GDM1 (cell line): ENCODE results near the gene PHKA2.

Experiments used
- DNase-seq: peaks from one replicate; lab custom pipeline; 2025; lab: John Stamatoyannopoulos, UW

The PHKA2 gene

GRCh38 chrX:18927558-18927957, 56.4 kb downstream of the PHKA2 start:
- DNase-seq: no peak

DNA sequence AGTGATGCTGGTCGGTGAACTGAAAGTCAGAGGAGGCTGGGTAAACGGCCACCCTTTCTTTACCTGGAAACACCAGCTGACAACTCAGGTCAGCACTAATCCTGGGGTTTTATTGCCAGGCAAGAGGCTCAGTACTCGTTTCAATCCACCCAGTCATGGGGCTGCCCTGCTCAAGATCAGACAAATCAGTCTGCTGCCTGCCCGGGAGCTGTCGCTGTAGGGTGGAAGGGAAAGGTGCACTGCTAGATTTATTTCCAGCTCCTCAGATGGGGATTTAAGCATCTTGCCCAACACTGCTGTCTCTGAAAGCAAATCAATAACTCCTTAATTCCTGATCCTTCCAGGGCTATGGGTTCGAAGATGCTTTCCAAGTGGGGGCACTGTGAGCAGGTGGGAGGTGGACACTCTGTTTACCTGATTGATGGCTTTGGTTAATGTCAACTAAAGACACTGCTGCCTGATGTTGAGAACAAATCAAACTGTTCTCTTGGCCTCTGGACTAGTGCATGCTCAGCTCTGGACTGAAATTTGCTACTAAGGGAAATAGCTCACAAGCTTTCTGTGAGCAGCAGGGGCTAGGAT, 59.3 kb downstream of the PHKA2 start:
- no peak for DNase-seq

- no peak for DNase-seq
These were observed 63.3 kb downstream of the PHKA2 start for GRCh38 chrX:18920566-18920965.

- no peak for DNase-seq
These were observed 63.8 kb downstream of the PHKA2 start for GRCh38 chrX:18920079-18920478.

GRCh38 chrX:18917831-18918230, 66.1 kb downstream of the PHKA2 start:
- DNase-seq: no peak

- no peak for DNase-seq
These were observed 77.6 kb downstream of the PHKA2 start for GRCh38 chrX:18906286-18906685.

- no peak for DNase-seq
These were observed 83.4 kb downstream of the PHKA2 start for GRCh38 chrX:18900401-18900976.

- no peak for DNase-seq
These were observed 84.0 kb downstream of the PHKA2 start for GRCh38 chrX:18899796-18900380.

GRCh38 chrX:18898492-18898891, 85.4 kb downstream of the PHKA2 start:
- DNase-seq: no peak

GRCh38 chrX:18898091-18898490, 85.8 kb downstream of the PHKA2 start:
- DNase-seq: no peak

- no peak for DNase-seq
These were observed 86.3 kb downstream of the PHKA2 start for GRCh38 chrX:18897611-18898010.

GRCh38 chrX:18896680-18897544, 87.0 kb downstream of the PHKA2 start:
- no peak for DNase-seq

GRCh38 chrX:18895189-18895951, 88.5 kb downstream of the PHKA2 start:
- DNase-seq: no peak

GRCh38 chrX:18894156-18894555, 89.8 kb downstream of the PHKA2 start:
- no peak for DNase-seq

DNA sequence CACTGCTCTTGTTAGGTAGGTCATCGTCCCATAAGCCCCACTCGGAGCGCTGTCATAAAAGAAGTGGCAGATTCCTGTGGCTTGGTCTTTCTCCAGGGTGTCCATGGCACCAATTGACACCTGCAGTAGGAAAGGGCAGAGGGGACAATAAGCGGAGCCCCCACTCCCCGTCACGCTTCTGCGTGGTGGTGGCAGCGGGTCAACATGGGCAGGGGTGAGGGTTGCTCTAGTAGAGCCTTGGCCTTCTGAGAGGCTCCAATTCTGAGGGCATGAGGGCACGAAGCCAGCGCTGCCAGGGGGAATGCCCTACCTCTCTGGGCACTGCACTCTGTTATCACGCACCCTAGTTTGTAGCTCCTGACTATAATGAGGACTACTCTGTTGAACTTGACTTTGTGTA, 90.4 kb downstream of the PHKA2 start:
- DNase-seq: no peak

GRCh38 chrX:18892899-18893298, 91.0 kb downstream of the PHKA2 start:
- DNase-seq: no peak

DNA sequence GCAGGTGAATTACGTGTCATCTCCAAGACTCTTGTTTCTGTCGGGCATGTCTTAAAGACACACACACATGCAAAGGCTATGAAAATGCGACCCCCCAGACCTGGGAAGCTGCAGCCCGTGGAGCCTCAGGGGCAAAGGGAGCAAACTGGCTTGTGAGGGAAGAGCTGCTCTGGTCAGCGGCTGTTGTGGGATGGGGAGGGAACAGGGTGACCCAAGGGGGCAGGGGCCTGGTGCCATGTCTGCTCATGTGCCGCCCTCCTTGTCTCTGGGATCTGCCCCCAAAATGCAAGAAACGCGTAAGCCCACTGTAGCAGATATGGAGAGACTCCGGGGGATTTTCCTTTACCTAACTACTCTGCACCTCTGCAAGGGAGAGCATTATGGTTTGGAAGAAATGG, 92.4 kb downstream of the PHKA2 start:
- no peak for DNase-seq

GRCh38 chrX:18890724-18891547, 93.0 kb downstream of the PHKA2 start:
- DNase-seq: no peak

DNA sequence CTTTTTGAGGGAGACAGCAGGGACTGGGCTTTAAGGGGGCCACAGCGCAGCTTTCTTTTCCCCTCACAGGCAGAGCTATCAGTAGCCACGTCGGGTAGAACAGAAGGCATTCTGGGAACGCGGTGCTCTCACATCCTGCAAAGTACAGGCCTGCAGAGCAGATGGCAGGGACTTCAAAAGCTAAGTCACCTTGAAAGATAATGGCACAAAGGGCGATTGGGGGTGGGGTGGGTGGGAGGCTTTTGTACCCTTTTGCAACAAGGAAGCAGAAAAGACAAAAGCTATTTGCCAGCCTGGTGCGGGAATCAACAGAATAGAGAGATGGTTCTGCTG, 93.9 kb downstream of the PHKA2 start:
- no peak for DNase-seq

DNA sequence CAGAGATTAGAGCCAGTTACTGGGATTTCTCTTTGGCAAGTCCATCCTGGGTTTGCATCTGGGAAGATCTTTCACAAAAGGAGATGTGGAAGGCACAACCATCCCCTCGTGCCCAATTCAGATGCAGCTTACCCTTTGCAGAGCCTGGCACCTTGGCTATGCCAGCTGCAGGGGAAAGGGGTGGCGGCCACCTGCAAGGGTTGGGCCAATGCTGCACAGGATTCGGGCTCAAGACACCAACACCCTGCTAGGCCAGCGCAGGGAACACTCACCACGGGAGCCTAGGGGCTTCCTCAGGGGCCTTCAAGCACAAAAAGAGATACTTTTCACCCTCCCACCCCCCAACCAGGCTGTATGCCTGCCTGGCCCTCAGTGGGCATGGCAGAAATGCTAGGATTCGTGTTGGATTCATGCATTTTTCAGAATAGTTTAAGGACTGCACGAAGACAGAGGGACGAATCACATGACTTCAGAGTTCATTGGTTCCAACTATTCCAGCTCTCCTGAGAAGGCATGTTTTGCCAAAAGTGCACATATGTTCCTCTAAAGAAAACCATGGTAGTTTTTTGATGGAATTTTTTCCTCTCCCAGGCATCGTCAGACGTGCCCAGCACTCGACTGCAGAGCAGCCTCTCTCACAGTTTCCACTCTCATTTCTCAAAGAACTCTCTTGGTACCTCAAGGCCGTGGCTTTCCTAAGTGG, 94.4 kb downstream of the PHKA2 start:
- DNase-seq: no peak

DNA sequence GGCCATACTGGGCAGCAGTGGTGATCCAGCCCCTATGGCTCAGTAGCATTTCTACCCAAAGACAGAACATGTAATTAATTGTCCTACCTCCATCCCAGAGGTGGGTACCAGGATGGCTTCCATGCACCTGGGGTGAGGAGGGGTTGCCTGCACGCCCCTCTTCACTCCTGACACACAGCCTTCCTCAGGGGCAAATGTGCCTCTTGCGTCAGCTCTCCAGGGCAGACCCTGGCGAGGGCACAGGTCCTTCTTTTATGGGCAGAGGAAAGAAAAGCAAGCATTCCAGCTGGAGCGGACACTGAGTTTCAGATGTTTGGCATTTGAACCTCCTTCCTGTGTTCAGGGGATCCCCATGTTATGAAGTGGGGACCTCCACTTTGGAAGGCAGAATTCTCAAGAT, 95.6 kb downstream of the PHKA2 start:
- DNase-seq: no peak
